Measurements from ENCODE around the gene XYLT1.

Gene XYLT1

DNA sequence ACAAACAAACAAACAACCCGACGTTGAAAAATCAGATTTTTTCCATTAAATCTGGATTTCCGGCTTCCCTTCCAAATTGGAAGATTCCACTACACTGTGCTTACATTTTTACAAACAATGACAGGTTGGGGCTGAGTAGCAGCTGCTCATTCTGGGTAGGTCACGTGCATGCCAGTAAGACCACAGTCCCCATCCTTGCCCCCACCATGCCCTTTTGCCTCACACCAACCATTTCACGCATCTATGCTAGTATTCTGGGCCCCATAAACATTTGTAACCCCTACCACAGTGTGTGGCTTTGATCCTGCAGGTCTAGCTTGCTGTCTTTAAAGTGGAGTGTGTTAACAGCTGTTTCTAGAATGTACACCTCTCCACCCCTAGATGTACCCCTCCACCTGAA lies 366.1 kb downstream of the XYLT1 start:
- CTCF ChIA-PET, result no interaction called here
- POLR2A ChIA-PET, result no interaction called here
- TF ChIP-seq CTBP1 (IDR thresholded peaks at IDR 0.05; ENCODE audit: borderline replicate concordance), result no peak
- no peak for TF ChIP-seq BHLHE40 (IDR thresholded peaks at IDR 0.05; ENCODE audit: borderline replicate concordance)
- TF ChIP-seq FOXM1 (IDR thresholded peaks at IDR 0.05; ENCODE audit: borderline replicate concordance), result no peak
- no peak for TF ChIP-seq ZNF384 (IDR thresholded peaks at IDR 0.05)
- TF ChIP-seq NFRKB (IDR thresholded peaks at IDR 0.05), result no peak
- no peak for TF ChIP-seq TARDBP (IDR thresholded peaks at IDR 0.05)
- TF ChIP-seq, protein P1, sequence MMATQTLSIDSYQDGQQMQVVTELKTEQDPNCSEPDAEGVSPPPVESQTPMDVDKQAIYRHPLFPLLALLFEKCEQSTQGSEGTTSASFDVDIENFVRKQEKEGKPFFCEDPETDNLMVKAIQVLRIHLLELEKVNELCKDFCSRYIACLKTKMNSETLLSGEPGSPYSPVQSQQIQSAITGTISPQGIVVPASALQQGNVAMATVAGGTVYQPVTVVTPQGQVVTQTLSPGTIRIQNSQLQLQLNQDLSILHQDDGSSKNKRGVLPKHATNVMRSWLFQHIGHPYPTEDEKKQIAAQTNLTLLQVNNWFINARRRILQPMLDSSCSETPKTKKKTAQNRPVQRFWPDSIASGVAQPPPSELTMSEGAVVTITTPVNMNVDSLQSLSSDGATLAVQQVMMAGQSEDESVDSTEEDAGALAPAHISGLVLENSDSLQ (IDR thresholded peaks at IDR 0.05), result no peak
- no peak for TF ChIP-seq HDGF (IDR thresholded peaks at IDR 0.05; ENCODE audit: borderline replicate concordance)
- TF ChIP-seq ELF4 (IDR thresholded peaks at IDR 0.05), result no peak
- TF ChIP-seq SP1 (IDR thresholded peaks at IDR 0.05), result no peak
- TF ChIP-seq FOXA1 (IDR thresholded peaks at IDR 0.05), result no peak
- no peak for TF ChIP-seq LEF1 (IDR thresholded peaks at IDR 0.05; ENCODE audit: borderline replicate concordance)
- no peak for TF ChIP-seq L3MBTL2 (conservative IDR thresholded peaks at IDR 0.05)
- TF ChIP-seq SUZ12 (IDR thresholded peaks at IDR 0.05), result no peak
- no peak for TF ChIP-seq FOXK2 (IDR thresholded peaks at IDR 0.05)
- no peak for TF ChIP-seq ARNT (IDR thresholded peaks at IDR 0.05)
- no peak for DNase-seq (ENCODE audit: extremely low spot score)

DNA sequence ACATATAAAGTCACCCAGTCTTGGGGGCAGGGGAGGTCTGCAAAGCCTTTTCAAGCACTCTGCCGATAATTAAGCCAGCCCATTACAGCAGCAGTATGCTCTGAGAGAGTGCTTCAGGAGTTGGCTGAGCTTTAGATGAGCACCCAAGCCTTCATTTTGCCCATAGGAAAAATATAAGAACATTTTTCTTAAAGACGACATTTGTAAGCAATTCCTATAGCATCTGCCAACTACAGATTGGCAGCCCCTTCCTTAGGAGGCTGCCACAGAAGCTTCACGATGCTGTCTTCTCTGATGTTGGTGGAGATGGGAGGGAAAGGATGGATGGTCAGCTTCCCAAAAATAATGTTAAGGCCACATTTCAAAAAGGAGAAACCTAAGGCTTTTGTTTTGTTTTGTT lies 367.5 kb downstream of the XYLT1 start:
- ChIA-PET POLR2A (no interaction called here), CTCF (no interaction called here)
- no peak for TF ChIP-seq BHLHE40 (IDR thresholded peaks at IDR 0.05; ENCODE audit: borderline replicate concordance)
- no peak for TF ChIP-seq ELF4 (IDR thresholded peaks at IDR 0.05)
- no peak for TF ChIP-seq NFRKB (IDR thresholded peaks at IDR 0.05)
- no peak for TF ChIP-seq SUZ12 (IDR thresholded peaks at IDR 0.05)
- no peak for DNase-seq (ENCODE audit: extremely low spot score)

DNA sequence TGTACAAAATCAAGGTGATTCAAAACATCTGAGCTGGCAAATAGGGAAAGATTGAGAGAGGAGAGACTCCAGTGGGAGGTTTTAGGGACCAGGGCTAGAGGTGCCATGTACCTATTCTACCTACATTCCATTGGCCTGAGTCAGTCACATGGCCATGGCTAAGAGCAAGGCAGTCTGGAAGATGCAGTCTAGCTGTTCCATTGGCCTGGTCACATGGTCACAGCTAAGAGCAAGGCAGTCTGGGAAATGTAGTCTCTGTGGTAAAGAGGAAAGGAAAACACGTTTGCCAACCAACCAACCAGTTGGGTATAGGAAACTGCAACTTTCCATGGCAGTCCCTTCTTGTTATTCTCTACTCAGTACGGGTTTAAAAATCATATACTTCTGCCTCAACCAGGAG lies 369.1 kb downstream of the XYLT1 start:
- ChIA-PET CTCF (no interaction called here), POLR2A (no interaction called here)
- peak; percentile 16 for DNase-seq (ENCODE audit: extremely low spot score)
- TF ChIP-seq LEF1 (IDR thresholded peaks at IDR 0.05; ENCODE audit: borderline replicate concordance), result no peak
- TF ChIP-seq ZNF384 (IDR thresholded peaks at IDR 0.05), result no peak
- no peak for TF ChIP-seq SUZ12 (IDR thresholded peaks at IDR 0.05)
- TF ChIP-seq FOXK2 (IDR thresholded peaks at IDR 0.05), result no peak
- TF ChIP-seq L3MBTL2 (conservative IDR thresholded peaks at IDR 0.05), result no peak
- TF ChIP-seq, protein P1 (IDR thresholded peaks at IDR 0.05), result no peak
- TF ChIP-seq ARNT (IDR thresholded peaks at IDR 0.05), result no peak
- no peak for TF ChIP-seq SP1 (IDR thresholded peaks at IDR 0.05)

DNA sequence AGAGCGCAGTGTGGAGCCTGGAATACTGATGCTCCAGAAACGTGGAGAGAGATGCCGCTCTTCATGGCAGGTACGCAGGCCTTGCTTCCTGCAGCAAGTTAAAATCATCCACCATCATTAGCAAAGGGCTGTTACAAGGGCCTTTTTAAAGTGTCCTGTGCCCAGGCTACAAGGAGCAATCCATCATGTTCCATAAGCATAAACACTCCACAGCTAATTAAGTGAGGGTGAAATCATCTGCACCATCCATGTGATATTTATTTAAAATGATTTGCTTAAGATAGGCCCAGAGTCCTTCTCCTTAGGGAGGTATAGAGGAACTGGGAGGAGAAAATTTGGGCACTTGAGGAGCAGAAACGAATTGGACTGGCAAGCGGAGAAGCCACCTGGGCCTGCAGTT lies 372.1 kb downstream of the XYLT1 start:
- ChIA-PET POLR2A (no interaction called here), CTCF (no interaction called here)
- TF ChIP-seq BHLHE40 (IDR thresholded peaks at IDR 0.05; ENCODE audit: borderline replicate concordance) (no peak), L3MBTL2 (conservative IDR thresholded peaks at IDR 0.05) (no peak), ZNF384 (IDR thresholded peaks at IDR 0.05) (no peak), FOXA1 (IDR thresholded peaks at IDR 0.05) (no peak), FOXM1 (IDR thresholded peaks at IDR 0.05; ENCODE audit: borderline replicate concordance) (no peak), HDGF (IDR thresholded peaks at IDR 0.05; ENCODE audit: borderline replicate concordance) (no peak), SP1 (IDR thresholded peaks at IDR 0.05) (no peak), NFRKB (IDR thresholded peaks at IDR 0.05) (no peak)
- TF ChIP-seq, protein P1 (IDR thresholded peaks at IDR 0.05), result no peak
- no peak for DNase-seq (ENCODE audit: extremely low spot score)

DNA sequence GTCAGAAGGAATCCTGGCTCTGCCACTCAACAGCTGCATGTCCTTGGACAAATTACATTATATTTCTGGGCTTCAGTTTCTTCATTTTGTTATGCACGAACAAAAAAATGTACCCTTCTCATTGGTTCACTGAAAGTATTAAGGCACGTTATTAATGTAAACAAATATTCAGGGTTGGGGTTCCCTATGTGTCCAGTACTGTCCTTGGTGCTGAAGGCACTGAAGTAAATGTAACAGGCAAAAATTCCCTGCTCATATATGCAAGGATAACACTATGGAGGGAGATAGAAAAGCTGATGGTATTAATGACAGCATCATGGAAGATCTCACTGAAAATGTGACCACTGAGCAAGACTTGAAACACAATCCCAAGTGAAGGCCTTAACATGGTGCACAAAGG lies 386.6 kb downstream of the XYLT1 start:
- TF ChIP-seq, protein P1 (IDR thresholded peaks at IDR 0.05), result no peak
- TF ChIP-seq SUZ12 (IDR thresholded peaks at IDR 0.05), result no peak
- no peak for TF ChIP-seq HDGF (IDR thresholded peaks at IDR 0.05; ENCODE audit: borderline replicate concordance)
- no peak for TF ChIP-seq TARDBP (IDR thresholded peaks at IDR 0.05)
- no peak for TF ChIP-seq CTBP1 (IDR thresholded peaks at IDR 0.05; ENCODE audit: borderline replicate concordance)
- TF ChIP-seq LEF1 (IDR thresholded peaks at IDR 0.05; ENCODE audit: borderline replicate concordance), result no peak
- no peak for TF ChIP-seq FOXK2 (IDR thresholded peaks at IDR 0.05)
- no peak for TF ChIP-seq FOXA1 (IDR thresholded peaks at IDR 0.05)
- no peak for TF ChIP-seq ELF4 (IDR thresholded peaks at IDR 0.05)
- TF ChIP-seq BHLHE40 (IDR thresholded peaks at IDR 0.05; ENCODE audit: borderline replicate concordance), result no peak
- no peak for TF ChIP-seq FOXM1 (IDR thresholded peaks at IDR 0.05; ENCODE audit: borderline replicate concordance)
- TF ChIP-seq NFRKB (IDR thresholded peaks at IDR 0.05), result no peak
- TF ChIP-seq ARNT (IDR thresholded peaks at IDR 0.05), result no peak
- no peak for TF ChIP-seq L3MBTL2 (conservative IDR thresholded peaks at IDR 0.05)
- TF ChIP-seq SP1 (IDR thresholded peaks at IDR 0.05), result no peak
- TF ChIP-seq ZNF384 (IDR thresholded peaks at IDR 0.05), result no peak
- DNase-seq (ENCODE audit: extremely low spot score), result no peak
- POLR2A ChIA-PET, result no interaction called here
- CTCF ChIA-PET, result no interaction called here

DNA sequence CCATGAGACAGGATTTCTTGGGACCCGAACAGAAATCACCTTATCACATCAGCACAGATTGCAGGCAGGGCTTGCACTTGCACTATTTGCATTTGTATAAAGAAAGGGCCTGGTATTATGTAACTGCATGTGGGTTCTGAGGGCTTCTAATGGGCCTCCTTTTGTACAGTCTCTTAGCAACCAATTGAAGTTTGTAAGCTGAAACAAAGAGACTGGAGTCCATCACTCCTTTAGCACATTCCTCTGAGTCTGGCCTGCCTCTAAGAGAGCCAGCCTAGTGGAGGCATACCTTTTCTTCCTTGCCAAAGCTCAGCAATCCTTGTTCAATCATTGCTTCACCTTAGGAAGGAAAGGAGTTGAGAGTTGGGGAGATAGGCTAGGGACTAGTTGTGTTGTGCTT lies 387.1 kb downstream of the XYLT1 start:
- TF ChIP-seq FOXM1 (IDR thresholded peaks at IDR 0.05; ENCODE audit: borderline replicate concordance), result no peak
- no peak for TF ChIP-seq ZNF384 (IDR thresholded peaks at IDR 0.05)
- TF ChIP-seq HDGF (IDR thresholded peaks at IDR 0.05; ENCODE audit: borderline replicate concordance), result no peak
- POLR2A ChIA-PET, result no interaction called here
- no peak for DNase-seq (ENCODE audit: extremely low spot score)
- CTCF ChIA-PET, result no interaction called here
